Cardiac muscle cell (in vitro differentiated cells and primary cell): ENCODE measurements around the gene FADS6. TPM values are rescaled to one million over a fixed set of nuclear protein-coding genes. Genes with fewer than 3 reads are reported as not detected.
A peak's percentile ranks its signal among the peaks of the same experiment; 100 is the strongest.

ENCODE experiments used
- DNase-seq, 2 donors: peaks; one replicate each; pipeline versions ENCODE4 v3.0.0 to v3.0.0-alpha.2; 2010 to 2017; ENCODE audit warnings: low read depth in 1 of 2, low spot score in 1 of 2
- H3K27ac ChIP-seq: fragments of 200-600 bp; sonication (generic); 2 replicates; pipeline ENCODE4 v1.5.1; 2016
- H3K27me3 ChIP-seq: fragments of 200-600 bp; sonication (generic); 2 replicates; pipeline ENCODE4 v1.6.0; 2016; ENCODE audit warnings: control low read depth
- H3K36me3 ChIP-seq: fragments of 200-600 bp; sonication (generic); 2 replicates; pipeline ENCODE4 v1.5.1; 2016; ENCODE audit warnings: control low read depth
- H3K4me1 ChIP-seq: fragments of 200-600 bp; sonication (generic); 2 replicates; pipeline ENCODE4 v1.8.1; 2017; ENCODE audit warnings: low read depth, mild to moderate bottlenecking, mixed run types
- H3K4me3 ChIP-seq: fragments of 200-600 bp; sonication (generic); 2 replicates; pipeline ENCODE4 v1.5.1; 2016; ENCODE audit warnings: mild to moderate bottlenecking
- H3K9me3 ChIP-seq: fragments of 200-600 bp; sonication (generic); 2 replicates; pipeline ENCODE4 v1.5.1; 2017; ENCODE audit warnings: low read depth, mild to moderate bottlenecking, control low read depth
- CTCF ChIP-seq: IDR thresholded peaks from 2 replicates; pipeline ENCODE4 v1.5.1; 2012; ENCODE audit warnings: low read depth, mild to moderate bottlenecking, low read length
- polyA plus RNA-seq: library from polyadenylated mRNA; unstranded; fragments of >200 nt; fragmentation: Nextera tagmentation; extraction: Ambion mirVana; gene quantifications from 2 replicates; pipeline ENCODE4 v1.2.1, GENCODE V29; 2016
- total RNA-seq: library from RNA; depleted of rRNA; stranded (reverse); fragments of >200 nt; gene quantifications from 2 replicates; pipeline ENCODE4 v1.2.3, GENCODE V29; 2016

The FADS6 gene
- total and polyA plus RNA-seq, 2 experiments from 2014 or later = 0.83 to 1.3 TPM

GRCh38 chr17:74846621-74847020, 46.8 kb downstream of the FADS6 start:
- Histone ChIP-seq H3K27me3 (peaks cover 74% of the 10 kb centered on the region), H3K27ac (no peak overlapping the region), H3K4me3 (no peak overlapping the region), H3K9me3 (no peaks in the 10 kb centered on the region), H3K4me1 (no peaks in the 10 kb centered on the region), H3K36me3 (no peaks in the 10 kb centered on the region)
- no peak for DNase-seq
- TF ChIP-seq CTCF = no peak

- no peaks in the 10 kb centered on the region for H3K9me3 ChIP-seq
- H3K4me3 ChIP-seq = no peak overlapping the region
- no peaks in the 10 kb centered on the region for H3K36me3 ChIP-seq
- TF ChIP-seq CTCF = no peak
- DNase-seq = no peak
- H3K27me3 ChIP-seq = peaks cover 42% of the 10 kb centered on the region
- H3K4me1 ChIP-seq = peaks cover 9% of the 10 kb centered on the region
- no peak overlapping the region for H3K27ac ChIP-seq
Observed at GRCh38 chr17:74843352-74843627, 50.1 kb downstream of the FADS6 start.

GRCh38 chr17:74842599-74843351, 50.7 kb downstream of the FADS6 start:
- no peaks in the 10 kb centered on the region for H3K36me3 ChIP-seq
- H3K9me3 ChIP-seq = no peaks in the 10 kb centered on the region
- H3K4me1 ChIP-seq = peaks cover 9% of the 10 kb centered on the region
- peaks cover 37% of the 10 kb centered on the region for H3K27me3 ChIP-seq
- peak overlapping the region; percentile 23 for H3K4me3 ChIP-seq
- no peak overlapping the region for H3K27ac ChIP-seq
- DNase-seq = peak; percentile 73 to 79
- peak; percentile 38 for TF ChIP-seq CTCF

GRCh38 chr17:74842146-74842598, 51.3 kb downstream of the FADS6 start:
- Histone ChIP-seq H3K36me3 (no peaks in the 10 kb centered on the region), H3K4me1 (peaks cover 9% of the 10 kb centered on the region), H3K27ac (no peak overlapping the region), H3K27me3 (peaks cover 32% of the 10 kb centered on the region), H3K4me3 (peak overlapping the region; percentile 23), H3K9me3 (no peaks in the 10 kb centered on the region)
- TF ChIP-seq CTCF = no peak
- DNase-seq = peak in 1 of 2 donors; percentile 7

- Histone ChIP-seq H3K27me3 (peaks cover 31% of the 10 kb centered on the region), H3K27ac (no peak overlapping the region), H3K36me3 (no peaks in the 10 kb centered on the region), H3K4me3 (no peak overlapping the region), H3K4me1 (peaks cover 9% of the 10 kb centered on the region), H3K9me3 (no peaks in the 10 kb centered on the region)
- peak; percentile 52 to 64 for DNase-seq
- no peak for TF ChIP-seq CTCF
Observed at GRCh38 chr17:74840989-74841666, 52.3 kb downstream of the FADS6 start.
